ENCODE measurements around the gene PABPC1L.

Gene PABPC1L

GRCh38 chr20:44911264-44911921, 1.5 kb downstream of the PABPC1L start:
- Histone ChIP-seq H4K20me1 (ENCODE audit: low read depth, low read length) (no peaks in the 10 kb centered on the region), H3K9ac (ENCODE audit: low read length) (peak overlapping the region; percentile 39; the same call in 1 of the 2 replicates), H3K36me3 (ENCODE audit: low read length) (peaks cover 7% of the 10 kb centered on the region; the same call in 1 of the 2 replicates), H3K4me2 (ENCODE audit: low read depth, low read length, poor library complexity, severe bottlenecking) (peak overlapping the region; percentile 82), H3K9me2 (replicated peaks; ENCODE audit: insufficient read depth, low read length) (no peaks in the 10 kb centered on the region), H3K27ac (ENCODE audit: low read depth, low read length) (peak overlapping the region; percentile 48), H2AFZ (ENCODE audit: low read depth, low read length, severe bottlenecking) (peak overlapping the region; percentile 73), H3K4me3 (ENCODE audit: insufficient read depth, low read length, poor library complexity, severe bottlenecking) (peak overlapping the region; percentile 45), H3F3A (ENCODE audit: insufficient read depth) (peaks cover 32% of the 10 kb centered on the region), H3K79me2 (ENCODE audit: insufficient read depth, low read length) (peaks cover 7% of the 10 kb centered on the region; the same call in 1 of the 2 replicates), H3K27me3 (ENCODE audit: low read length) (no peaks in the 10 kb centered on the region), H3K9me3 (ENCODE audit: insufficient read depth, low read length) (no peaks in the 10 kb centered on the region)
- TF ChIP-seq CTCF (IDR thresholded peaks at IDR 0.05; ENCODE audit: insufficient read depth, low read length, poor library complexity, severe bottlenecking): peak; percentile 39
- no peak for TF ChIP-seq EZH2phosphoT487 (conservative IDR thresholded peaks at IDR 0.05; ENCODE audit: low read length)

- H3K4me2 ChIP-seq (ENCODE audit: low read depth, low read length, poor library complexity, severe bottlenecking): no peak overlapping the region
- peaks cover 24% of the 10 kb centered on the region for H3F3A ChIP-seq (ENCODE audit: insufficient read depth)
- H2AFZ ChIP-seq (ENCODE audit: low read depth, low read length, severe bottlenecking): no peak overlapping the region
- H3K9ac ChIP-seq (ENCODE audit: low read length): no peak overlapping the region
- no peak overlapping the region for H3K4me3 ChIP-seq (ENCODE audit: insufficient read depth, low read length, poor library complexity, severe bottlenecking)
- peaks cover 7% of the 10 kb centered on the region; the same call in 1 of the 2 replicates for H3K79me2 ChIP-seq (ENCODE audit: insufficient read depth, low read length)
- H3K36me3 ChIP-seq (ENCODE audit: low read length): no peaks in the 10 kb centered on the region
- H4K20me1 ChIP-seq (ENCODE audit: low read depth, low read length): no peaks in the 10 kb centered on the region
- no peaks in the 10 kb centered on the region for H3K27me3 ChIP-seq (ENCODE audit: low read length)
- H3K9me3 ChIP-seq (ENCODE audit: insufficient read depth, low read length): no peaks in the 10 kb centered on the region
- TF ChIP-seq CTCF (IDR thresholded peaks at IDR 0.05; ENCODE audit: insufficient read depth, low read length, poor library complexity, severe bottlenecking) (no peak), EZH2phosphoT487 (conservative IDR thresholded peaks at IDR 0.05; ENCODE audit: low read length) (no peak)
- H3K9me2 ChIP-seq (replicated peaks; ENCODE audit: insufficient read depth, low read length): no peaks in the 10 kb centered on the region
- H3K27ac ChIP-seq (ENCODE audit: low read depth, low read length): no peak overlapping the region
Observed at GRCh38 chr20:44912189-44912588, 2.3 kb downstream of the PABPC1L start.

DNA sequence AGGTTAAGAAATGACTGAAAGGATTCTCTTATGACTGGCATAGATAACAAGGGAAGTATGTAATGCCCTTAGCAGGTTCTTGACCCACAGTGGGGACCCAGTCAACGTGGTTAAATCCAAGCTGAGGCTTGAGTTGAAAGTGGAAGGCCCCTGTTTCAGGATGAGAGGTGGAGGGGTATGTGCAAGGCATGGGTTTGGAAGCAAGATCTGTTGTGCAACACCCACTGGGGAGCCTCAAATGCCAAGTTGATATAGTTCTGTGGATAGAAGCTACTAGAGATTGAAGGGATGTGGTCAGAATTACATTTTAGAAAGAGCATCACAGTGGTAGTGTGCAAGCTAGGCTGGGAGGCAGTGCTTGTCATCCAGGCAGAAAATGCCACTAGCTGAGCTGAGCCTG, 5.1 kb downstream of the PABPC1L start:
- no peak overlapping the region for H3K4me2 ChIP-seq (ENCODE audit: low read depth, low read length, poor library complexity, severe bottlenecking)
- no peak overlapping the region for H2AFZ ChIP-seq (ENCODE audit: low read depth, low read length, severe bottlenecking)
- no peaks in the 10 kb centered on the region for H4K20me1 ChIP-seq (ENCODE audit: low read depth, low read length)
- H3F3A ChIP-seq (ENCODE audit: insufficient read depth): no peaks in the 10 kb centered on the region
- no peak overlapping the region for H3K4me3 ChIP-seq (ENCODE audit: insufficient read depth, low read length, poor library complexity, severe bottlenecking)
- no peaks in the 10 kb centered on the region for H3K9me3 ChIP-seq (ENCODE audit: insufficient read depth, low read length)
- no peak for TF ChIP-seq EZH2phosphoT487 (conservative IDR thresholded peaks at IDR 0.05; ENCODE audit: low read length)
- no peak for TF ChIP-seq CTCF (IDR thresholded peaks at IDR 0.05; ENCODE audit: insufficient read depth, low read length, poor library complexity, severe bottlenecking)
- no peaks in the 10 kb centered on the region for H3K27me3 ChIP-seq (ENCODE audit: low read length)
- no peak overlapping the region for H3K27ac ChIP-seq (ENCODE audit: low read depth, low read length)
- H3K36me3 ChIP-seq (ENCODE audit: low read length): 0 out of 2 replicates have a peak, but pooled peaks cover 5% of the 10 kb centered on the region
- peaks cover 7% of the 10 kb centered on the region; the same call in 1 of the 2 replicates for H3K79me2 ChIP-seq (ENCODE audit: insufficient read depth, low read length)
- H3K9ac ChIP-seq (ENCODE audit: low read length): no peak overlapping the region
- no peaks in the 10 kb centered on the region for H3K9me2 ChIP-seq (replicated peaks; ENCODE audit: insufficient read depth, low read length)
